ENCODE results near the gene GALNT6.

The GALNT6 gene

DNA sequence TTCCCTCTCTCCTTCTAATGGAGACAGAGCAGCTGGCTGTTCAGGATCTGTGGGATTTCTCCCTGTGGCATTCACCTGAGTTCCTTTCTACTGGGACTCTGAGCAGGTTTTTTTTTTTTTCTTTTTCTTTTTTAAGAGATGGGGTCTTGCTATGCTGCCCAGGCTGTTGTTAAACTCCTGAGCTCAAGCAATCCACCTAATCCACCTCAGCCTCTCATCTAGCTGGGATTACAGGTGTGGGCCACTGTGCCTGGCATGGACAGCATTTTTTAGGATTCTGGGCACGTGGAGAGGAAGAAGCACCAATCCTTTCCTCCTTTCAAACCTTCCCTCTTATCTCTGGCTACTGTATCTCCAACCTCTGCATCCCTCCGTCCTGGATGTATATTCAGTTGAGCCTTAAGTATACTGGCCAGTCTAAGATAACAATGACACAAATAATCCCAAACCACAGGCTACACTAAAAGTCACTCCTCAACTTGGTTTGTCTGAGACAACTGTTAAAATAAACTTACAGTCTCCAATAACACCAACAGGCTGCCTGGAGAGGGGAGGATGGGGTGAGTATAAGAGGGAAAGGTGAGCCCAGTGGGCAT is 28.4 kb downstream of the GALNT6 start:
- H3K4me3 ChIP-seq (ENCODE audit: low read depth, low read length) = no peak overlapping the region
- TF ChIP-seq, protein P1, sequence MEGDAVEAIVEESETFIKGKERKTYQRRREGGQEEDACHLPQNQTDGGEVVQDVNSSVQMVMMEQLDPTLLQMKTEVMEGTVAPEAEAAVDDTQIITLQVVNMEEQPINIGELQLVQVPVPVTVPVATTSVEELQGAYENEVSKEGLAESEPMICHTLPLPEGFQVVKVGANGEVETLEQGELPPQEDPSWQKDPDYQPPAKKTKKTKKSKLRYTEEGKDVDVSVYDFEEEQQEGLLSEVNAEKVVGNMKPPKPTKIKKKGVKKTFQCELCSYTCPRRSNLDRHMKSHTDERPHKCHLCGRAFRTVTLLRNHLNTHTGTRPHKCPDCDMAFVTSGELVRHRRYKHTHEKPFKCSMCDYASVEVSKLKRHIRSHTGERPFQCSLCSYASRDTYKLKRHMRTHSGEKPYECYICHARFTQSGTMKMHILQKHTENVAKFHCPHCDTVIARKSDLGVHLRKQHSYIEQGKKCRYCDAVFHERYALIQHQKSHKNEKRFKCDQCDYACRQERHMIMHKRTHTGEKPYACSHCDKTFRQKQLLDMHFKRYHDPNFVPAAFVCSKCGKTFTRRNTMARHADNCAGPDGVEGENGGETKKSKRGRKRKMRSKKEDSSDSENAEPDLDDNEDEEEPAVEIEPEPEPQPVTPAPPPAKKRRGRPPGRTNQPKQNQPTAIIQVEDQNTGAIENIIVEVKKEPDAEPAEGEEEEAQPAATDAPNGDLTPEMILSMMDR (IDR thresholded peaks at IDR 0.05; ENCODE audit: low read depth, low read length, missing control alignments) = no peak
- in situ Hi-C loops (cut with HindIII; ENCODE audit: low sequenced_read_pairs) = no loop called here
- no peak for DNase-seq (ENCODE audit: low read depth)

DNA sequence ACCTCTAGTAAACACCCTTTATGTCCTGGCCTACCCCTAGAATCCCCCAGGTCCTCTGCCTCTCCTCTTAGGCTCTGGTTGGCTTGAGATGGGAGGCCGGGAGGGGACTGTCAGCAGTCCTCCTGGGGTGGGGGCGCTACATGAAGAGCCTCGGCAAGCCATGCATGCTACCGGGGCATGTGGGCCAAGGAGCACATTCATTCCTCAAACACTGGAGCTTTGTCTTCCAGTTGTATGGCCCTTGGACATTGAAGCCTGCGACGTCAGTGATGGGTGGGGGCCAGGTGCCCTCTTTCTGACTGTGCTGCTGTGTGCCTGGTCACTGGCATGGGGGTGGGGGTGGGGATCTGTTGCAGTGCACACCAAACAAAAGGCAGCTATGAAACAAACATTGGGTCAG is 28.9 kb downstream of the GALNT6 start:
- no peak overlapping the region for H3K4me3 ChIP-seq (ENCODE audit: low read depth, low read length)
- DNase-seq (ENCODE audit: low read depth) = no peak
- in situ Hi-C loops (cut with HindIII; ENCODE audit: low sequenced_read_pairs) = no loop called here
- TF ChIP-seq, protein P1 (IDR thresholded peaks at IDR 0.05; ENCODE audit: low read depth, low read length, missing control alignments) = no peak

DNA sequence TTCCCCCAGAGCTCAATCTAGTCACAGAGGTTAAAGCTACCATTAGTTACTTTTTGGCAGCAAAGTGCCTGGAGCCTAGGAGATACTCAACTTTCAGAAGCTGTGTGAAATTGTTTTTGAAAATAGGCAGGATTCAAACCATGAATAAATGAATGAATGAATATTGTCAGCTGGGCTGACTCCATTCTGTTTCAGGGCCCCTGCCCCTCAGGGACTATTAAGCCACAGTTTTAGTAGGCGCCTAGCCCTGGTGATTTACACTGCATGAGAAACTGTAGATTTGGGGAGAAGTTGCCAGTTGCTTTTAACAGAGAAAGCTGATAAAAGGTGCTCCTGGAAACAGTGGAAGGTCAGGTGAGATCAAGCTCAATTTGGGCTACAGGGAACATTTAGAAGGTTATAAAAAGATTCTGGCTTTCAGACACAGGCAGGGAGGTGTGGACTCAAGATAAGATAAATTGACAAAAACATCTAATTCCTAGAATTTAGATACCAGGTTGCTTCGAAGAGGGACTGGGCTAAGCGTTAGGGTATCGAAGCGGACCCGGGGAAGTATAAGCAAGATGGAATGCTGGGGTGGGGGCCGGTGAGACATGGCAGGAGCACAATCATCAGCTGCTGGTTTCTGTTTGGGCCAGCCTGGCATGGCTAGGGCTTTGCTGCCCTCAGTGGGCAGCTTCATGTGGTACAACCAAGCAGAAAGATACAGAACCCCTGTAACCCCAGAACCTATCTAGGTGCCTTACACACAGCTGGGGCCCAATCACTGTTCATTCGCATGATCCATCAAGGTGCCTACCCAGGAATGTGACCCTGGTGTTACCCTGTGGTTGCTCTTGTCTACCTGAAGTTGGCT is 29.8 kb downstream of the GALNT6 start:
- no peak for DNase-seq (ENCODE audit: low read depth)
- no peak overlapping the region for H3K4me3 ChIP-seq (ENCODE audit: low read depth, low read length)
- in situ Hi-C loops (cut with HindIII; ENCODE audit: low sequenced_read_pairs) = no loop called here
- TF ChIP-seq, protein P1 (IDR thresholded peaks at IDR 0.05; ENCODE audit: low read depth, low read length, missing control alignments) = no peak

DNA sequence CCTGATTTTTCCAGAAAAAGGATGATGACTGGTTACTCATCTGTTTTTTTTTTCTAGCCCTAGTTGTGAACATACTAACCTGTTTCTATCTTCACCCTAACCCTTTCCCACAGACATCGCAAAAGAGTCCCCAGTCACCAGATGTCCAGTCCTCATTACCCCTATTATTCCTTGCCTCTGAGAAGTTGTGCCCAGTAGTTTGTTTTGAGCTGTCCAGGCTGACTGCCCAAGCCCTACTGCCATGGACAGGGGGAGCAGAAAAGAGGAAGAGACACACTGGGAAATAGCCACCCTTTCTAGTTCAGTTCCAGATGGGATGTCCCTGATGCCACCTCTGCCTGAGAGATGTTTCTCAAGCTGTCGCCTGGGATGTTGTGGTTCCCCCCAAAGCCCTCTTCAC is 30.9 kb downstream of the GALNT6 start:
- TF ChIP-seq, protein P1 (IDR thresholded peaks at IDR 0.05; ENCODE audit: low read depth, low read length, missing control alignments) = no peak
- no peak overlapping the region for H3K4me3 ChIP-seq (ENCODE audit: low read depth, low read length)
- DNase-seq (ENCODE audit: low read depth) = no peak
- in situ Hi-C loops (cut with HindIII; ENCODE audit: low sequenced_read_pairs) = no loop called here

DNA sequence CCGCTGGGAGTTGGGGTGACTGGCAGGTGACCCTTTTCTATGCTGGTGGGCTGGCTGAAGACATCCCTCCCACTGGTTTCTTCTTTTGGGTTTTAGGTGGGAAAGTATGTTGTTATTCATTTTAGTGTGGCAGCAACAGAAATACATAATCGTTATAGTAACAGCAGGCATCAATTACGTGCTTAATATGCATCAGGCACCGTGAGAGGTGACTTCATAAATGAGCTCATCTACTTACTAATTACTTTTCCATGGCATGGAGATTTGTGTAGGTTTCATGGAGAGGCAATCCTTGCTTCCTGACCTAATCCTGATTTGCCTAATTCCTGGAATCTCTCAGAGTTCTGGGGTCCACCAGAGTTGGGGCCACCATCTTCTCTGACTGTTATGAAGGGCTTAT is 31.4 kb downstream of the GALNT6 start:
- TF ChIP-seq, protein P1 (IDR thresholded peaks at IDR 0.05; ENCODE audit: low read depth, low read length, missing control alignments) = no peak
- H3K4me3 ChIP-seq (ENCODE audit: low read depth, low read length) = no peak overlapping the region
- no peak for DNase-seq (ENCODE audit: low read depth)
- in situ Hi-C loops (cut with HindIII; ENCODE audit: low sequenced_read_pairs) = no loop called here

DNA sequence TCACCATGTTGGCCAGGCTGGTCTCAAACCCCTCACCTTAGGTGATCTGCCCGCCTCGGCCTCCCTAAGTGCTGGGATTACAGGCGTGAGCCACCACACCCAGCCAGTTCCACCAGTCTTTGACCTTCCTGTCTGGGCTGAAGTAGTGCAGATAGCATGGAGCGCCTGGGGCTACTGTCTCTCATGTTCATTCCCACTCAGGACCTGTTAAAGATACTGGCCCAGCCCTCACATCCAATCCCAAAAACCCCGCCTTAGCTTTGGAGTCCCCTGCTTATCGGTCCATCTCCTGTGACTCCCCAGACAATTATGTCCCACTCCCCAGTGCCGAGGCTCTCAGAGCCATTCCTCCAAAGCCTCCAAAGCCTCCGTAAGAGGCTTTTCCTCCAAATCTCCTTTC is 32.7 kb downstream of the GALNT6 start:
- TF ChIP-seq, protein P1 (IDR thresholded peaks at IDR 0.05; ENCODE audit: low read depth, low read length, missing control alignments) = no peak
- no peak for DNase-seq (ENCODE audit: low read depth)
- H3K4me3 ChIP-seq (ENCODE audit: low read depth, low read length) = no peak overlapping the region
- in situ Hi-C loops (cut with HindIII; ENCODE audit: low sequenced_read_pairs) = no loop called here

All from astrocyte of the cerebellum (primary cell).